GM18511 (cell line): Measurements from ENCODE around the gene PSMF1.
"Not testable (repeated sequence)": the region's sequence is repeated elsewhere in the genome, so short reads cannot be mapped to it uniquely, and the experiment has no call there.

Experiments used
- ATAC-seq: cut with Tn5 transposase; IDR thresholded peaks from one replicate; pipeline ENCODE4 v1.9.1; 2021; ENCODE audit warnings: mild to moderate bottlenecking, moderate library complexity; ENCODE audit not compliant: unreplicated experiment

Gene PSMF1

GRCh38 chr20:1121429-1121828, 3.0 kb downstream of the PSMF1 start:
- no peak for ATAC-seq

DNA sequence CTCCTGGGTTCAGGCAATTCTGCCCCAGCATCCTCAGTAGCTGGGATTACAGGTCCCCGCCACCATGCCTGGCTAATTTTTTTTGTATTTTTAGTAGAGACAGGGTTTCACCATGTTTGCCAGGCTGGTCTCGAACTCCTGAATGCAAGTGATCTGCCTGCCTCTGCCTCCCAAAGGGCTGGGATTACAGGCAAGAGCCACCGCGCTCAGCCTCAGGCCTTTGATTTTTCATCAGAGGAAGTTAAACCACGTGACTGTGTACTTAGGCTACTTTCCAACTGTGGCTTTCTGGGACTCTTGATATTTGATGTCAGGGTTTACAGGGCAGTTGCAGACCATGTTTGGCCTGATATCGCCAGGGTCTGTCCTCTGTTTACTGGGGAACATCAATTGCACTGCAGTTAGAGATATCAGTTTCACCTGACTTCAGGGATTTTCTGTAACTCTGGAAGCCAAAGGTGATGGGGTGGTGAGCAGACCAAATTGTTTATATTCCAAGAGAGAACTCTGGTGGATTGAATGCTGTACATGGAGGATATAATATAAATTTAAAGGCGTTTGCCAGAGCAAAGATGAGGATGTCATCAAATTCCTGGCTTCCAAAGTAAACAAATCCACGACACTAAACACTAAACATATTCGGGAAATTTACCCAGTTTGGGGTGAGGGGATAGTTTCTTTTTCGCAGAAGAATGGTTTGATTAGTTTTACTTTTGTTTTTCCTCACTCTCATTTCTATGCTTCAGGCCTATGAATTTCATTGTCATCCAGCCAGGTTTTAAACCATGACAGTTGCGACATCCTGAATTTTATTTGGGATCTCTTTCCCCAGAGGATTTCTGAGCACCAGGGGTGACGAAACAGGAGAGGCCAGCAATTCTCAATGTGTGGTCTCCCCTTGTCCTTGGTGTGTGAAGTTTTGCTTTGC, 4.2 kb downstream of the PSMF1 start:
- ATAC-seq = no peak

- ATAC-seq = no peak
These were observed 5.3 kb downstream of the PSMF1 start for GRCh38 chr20:1123666-1124065.

DNA sequence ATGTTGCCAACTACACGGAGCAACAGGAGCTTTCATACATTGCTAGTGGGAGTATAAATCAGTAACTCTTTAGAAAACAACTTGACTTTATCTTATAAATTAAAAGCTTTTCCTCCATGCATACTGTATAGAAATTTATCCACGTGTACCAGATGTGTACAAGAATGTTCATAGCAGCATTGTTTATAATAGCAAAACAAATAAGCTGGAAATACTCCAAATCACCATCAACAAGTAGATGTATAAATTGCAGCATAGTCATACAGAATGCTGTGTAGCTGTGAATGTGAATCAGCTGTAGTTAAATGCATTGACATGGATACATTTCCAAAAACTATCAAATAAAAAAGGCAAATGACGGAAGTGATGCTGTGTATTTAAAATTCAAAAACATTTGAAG, 6.0 kb downstream of the PSMF1 start:
- no peak for ATAC-seq

- ATAC-seq = no peak
These were observed 6.9 kb downstream of the PSMF1 start for GRCh38 chr20:1125277-1125676.

DNA sequence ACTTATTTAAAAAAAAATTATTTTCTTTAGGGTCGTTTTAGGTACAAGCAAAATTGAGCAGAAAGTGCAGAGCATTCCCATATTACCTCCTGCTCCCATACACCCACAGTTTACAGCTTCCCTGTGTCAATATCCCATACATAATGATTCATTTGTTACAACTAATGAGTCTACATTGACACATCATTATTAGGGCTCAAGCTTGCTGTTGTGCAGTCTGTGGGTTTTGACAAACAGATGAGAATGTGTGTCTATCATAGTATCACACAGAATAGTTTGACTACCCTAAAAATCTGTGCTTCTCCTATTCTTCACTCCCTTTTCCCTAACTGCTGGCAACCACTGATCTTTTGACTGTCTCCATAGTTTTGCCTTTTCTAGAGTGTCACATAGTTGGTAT, 9.4 kb downstream of the PSMF1 start:
- no peak for ATAC-seq

- no peak for ATAC-seq
These were observed 11.8 kb downstream of the PSMF1 start for GRCh38 chr20:1130058-1130694.

- no peak for ATAC-seq
These were observed 12.4 kb downstream of the PSMF1 start for GRCh38 chr20:1130847-1131246.

DNA sequence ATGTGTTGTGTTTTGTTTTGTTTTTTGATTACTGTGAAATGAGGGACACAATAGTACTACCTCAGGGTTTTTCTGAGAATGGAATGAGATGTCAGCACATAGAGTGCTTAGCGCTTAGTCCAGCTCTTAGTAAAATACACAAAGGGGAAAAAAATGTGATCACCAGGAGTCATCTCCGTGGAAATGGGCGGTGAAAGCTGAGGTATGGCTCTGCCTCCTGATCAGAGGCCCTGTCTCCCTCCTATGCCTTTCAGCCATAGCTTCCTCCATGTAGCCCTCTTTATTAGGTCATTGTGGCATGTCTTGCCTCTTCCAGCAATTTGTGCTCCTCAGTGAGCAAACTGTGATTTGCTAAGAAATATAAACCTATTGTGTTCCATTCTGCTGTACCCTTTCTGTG, 13.0 kb downstream of the PSMF1 start:
- ATAC-seq = no peak

- ATAC-seq = no peak
These were observed 16.0 kb downstream of the PSMF1 start for GRCh38 chr20:1134355-1134754.

DNA sequence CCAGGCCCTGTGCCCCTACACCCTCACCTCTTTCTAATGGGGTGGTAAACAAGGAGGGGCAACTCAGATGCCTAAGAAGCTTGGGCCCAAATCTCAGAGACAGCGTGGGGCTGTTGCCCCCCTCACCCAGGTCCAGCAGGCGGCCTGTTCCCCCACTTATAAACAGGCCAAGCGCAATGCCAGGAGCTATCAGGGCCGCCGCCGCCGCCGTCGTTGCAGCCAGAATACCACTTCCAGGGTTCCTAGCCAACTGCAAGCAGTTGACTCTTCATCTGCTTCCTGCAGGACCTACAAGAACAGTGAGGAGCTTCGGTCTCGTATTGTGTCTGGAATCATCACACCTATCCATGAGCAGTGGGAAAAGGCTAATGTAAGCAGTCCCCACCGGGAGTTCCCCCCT, 16.4 kb downstream of the PSMF1 start:
- no peak for ATAC-seq

DNA sequence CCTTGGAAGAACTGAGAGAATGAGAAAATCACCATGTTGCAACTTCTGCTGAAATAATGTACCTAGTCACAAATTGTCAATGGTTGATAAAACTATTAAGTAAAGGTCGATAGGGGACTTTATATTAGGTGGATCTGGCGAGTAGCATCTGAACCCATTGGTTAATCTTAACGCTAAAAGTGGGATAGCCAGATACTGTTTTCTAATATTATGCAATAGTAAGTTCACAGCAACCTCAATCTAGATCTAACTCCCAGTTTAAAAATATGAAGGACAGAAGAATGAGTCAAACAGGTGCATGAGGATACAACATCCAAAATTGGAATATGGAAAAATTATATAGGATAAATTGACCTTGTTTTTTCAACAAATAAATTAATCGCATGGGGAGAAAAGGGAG, 18.8 kb downstream of the PSMF1 start:
- ATAC-seq = no peak

DNA sequence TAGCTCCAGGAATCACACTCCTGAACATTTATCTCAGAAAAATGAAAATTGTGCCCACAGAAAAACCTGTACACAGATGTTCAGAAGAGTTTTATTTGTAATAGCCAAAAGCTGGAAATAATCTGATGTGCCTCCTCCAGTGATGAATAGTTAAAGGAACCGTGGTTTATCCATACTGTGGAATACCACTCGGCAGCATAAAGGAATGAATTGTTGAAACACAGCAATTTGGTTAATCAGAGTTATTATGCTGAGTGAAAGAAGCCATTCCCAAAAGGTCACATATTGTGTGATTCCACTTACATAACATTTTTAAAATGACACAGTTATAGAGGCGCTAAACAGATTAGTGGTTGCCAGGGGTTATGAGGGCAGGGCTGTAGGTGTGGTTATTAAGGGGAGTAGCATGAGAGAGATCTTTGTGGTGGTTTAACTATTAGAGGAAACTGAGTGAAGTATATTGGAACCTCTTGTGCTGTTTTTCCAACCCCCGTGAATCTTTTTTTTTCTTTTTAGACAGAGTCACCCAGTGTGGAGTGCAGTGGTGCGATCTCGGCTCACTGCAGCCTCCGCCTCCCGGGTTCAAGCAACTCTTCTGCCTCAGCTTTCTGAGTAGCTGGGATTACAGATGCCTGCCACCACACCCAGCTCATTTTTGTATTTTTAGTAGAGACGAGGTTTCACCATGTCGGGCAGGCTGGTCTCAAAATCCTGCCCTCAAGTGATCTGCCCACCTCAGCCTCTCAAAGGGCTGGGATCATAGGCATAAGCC, 26.2 kb downstream of the PSMF1 start:
- no peak for ATAC-seq

DNA sequence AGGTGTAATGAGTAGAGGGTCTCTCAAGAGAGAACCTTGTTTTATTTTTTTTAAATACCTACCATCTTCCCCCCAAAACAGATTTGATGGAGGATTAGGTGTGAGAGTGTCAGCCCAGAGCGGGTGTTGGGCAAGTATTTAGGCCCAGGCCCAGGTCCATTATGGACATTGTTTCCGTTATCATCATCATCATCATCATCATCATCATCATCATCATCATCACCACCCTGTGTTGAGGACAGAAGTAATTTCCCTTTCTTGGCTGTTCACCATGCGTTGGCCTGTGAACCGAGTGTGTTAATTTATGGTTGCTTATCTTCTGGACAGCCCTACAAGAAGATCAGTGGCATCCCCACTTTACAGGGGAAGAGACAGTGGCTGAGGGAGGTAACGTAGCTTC, 28.6 kb downstream of the PSMF1 start:
- no peak for ATAC-seq

- not testable (repeated sequence) for ATAC-seq
These were observed 31.4 kb downstream of the PSMF1 start for GRCh38 chr20:1149812-1150211.

GRCh38 chr20:1150218-1150617, 31.8 kb downstream of the PSMF1 start:
- ATAC-seq = no peak

DNA sequence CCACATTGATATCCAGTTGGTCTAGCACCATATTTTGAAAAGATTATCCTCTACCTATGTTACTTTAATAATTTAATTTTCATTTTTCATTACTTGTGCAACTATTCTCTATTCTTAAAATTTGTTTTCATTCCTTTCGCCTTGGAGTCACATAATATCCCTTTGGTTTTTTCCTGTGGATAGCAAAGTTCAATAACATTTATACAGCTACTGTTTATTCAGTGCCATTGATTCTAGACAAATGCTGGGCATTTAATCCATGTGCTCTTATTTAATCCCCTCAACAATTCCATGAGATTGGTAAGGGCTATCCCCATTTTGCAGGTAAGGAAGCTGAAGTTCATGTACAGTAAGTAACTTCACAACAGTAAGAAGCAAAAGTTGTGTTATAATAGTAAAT, 32.6 kb downstream of the PSMF1 start:
- ATAC-seq = no peak

GRCh38 chr20:1154226-1154625, 35.8 kb downstream of the PSMF1 start:
- ATAC-seq = no peak

- no peak for ATAC-seq
These were observed 36.3 kb downstream of the PSMF1 start for GRCh38 chr20:1154691-1155090.

GRCh38 chr20:1155342-1155741, 36.9 kb downstream of the PSMF1 start:
- ATAC-seq = no peak

GRCh38 chr20:1160496-1160895, 42.1 kb downstream of the PSMF1 start:
- ATAC-seq = no peak

DNA sequence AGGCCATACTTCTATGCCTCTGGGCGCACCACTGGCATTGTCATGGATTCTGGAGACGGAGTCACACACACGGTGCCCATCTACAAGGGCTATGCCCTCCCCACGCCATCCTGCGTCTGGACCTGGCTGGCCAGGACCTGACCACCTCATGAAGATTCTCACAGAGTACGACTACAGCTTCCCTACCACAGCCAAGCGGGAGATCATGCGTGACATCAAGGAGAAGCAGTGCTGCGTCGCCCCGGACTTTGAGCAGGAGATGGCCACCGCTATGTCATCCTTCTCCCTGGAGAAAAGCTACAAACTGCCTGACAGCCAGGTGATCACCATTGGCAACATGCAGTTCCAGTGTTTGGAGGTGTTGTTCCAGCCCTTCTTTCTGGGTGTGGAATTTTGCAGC, 42.6 kb downstream of the PSMF1 start:
- ATAC-seq = no peak
